GM21423 (cell line): ENCODE results near the gene NPFFR2.
"Not testable (repeated sequence)": the region's sequence is repeated elsewhere in the genome, so short reads cannot be mapped to it uniquely, and the experiment has no call there.

ENCODE experiments used
- ATAC-seq: cut with Tn5 transposase; IDR thresholded peaks from one replicate; pipeline ENCODE4 v1.9.1; 2021; ENCODE audit warnings: mild to moderate bottlenecking, moderate library complexity; ENCODE audit not compliant: unreplicated experiment

The NPFFR2 gene

GRCh38 chr4:72031868-72032608, at the start of gene NPFFR2:
NPFFR2 (plus strand) TSS chr4:72032000; CDS start chr4:72128592, 96,592 bp downstream.
- no peak for ATAC-seq

GRCh38 chr4:71992571-71993312, 39.1 kb upstream of the NPFFR2 start:
- ATAC-seq, result no peak

DNA sequence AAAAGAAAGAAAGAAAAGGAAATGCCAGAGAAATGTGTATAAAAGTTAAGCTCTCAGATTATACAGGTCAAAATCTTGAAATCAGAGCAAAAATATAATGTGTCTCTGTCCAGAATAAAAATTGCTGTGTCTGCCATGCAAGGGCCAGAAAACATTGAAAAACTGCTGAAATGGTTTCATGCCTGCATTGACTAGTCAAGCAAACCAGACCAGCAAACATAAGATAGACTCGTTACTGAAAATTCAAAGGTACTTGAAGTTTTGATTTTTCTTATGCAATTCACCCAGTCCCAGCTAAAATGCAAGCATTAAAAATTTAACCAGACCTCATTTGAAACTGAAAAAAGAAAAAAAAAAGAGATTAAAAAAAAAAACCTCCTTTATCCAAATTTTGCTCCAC, 37.2 kb upstream of the NPFFR2 start:
- ATAC-seq, result no peak

DNA sequence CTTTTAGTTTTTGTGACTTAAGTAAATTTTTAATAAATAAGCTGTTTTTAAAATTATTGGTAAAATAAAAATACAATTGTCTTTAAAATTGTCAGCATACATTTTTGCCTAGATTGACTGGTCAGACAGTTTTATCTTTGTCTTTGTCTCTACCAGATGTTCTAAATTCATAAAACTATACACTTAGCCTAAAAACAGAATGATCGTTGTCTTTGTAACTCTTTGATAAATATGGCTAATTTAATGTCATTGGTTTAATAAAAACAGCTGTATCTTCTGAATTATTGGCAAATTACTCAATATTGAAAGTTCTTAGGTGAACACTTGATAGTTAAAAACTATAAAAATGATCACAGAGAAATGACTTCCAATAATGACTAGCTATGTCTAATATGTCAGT, 36.5 kb upstream of the NPFFR2 start:
- no peak for ATAC-seq

DNA sequence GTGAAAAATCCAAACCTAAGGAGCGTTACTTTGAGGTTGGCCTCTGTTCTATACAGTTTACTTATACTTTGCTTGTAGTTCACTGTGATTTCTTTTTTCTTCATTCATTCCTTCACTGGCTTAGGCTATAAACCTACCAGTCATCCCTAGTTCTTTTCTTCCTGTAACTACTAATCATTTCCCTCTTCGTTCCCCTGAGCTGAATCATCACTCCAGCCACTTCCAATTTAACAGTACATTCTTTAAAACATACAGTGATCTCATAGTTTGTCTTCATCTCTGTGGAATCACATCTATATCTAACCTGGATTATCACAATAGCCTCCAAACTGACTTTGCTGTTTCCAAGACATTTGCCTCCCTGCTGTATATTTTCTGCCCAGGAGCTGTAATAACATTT, 25.2 kb upstream of the NPFFR2 start:
- ATAC-seq, result no peak

- no peak for ATAC-seq
Observed at GRCh38 chr4:72011906-72012305, 19.9 kb upstream of the NPFFR2 start.

GRCh38 chr4:72016011-72016410, 15.8 kb upstream of the NPFFR2 start:
- no peak for ATAC-seq

DNA sequence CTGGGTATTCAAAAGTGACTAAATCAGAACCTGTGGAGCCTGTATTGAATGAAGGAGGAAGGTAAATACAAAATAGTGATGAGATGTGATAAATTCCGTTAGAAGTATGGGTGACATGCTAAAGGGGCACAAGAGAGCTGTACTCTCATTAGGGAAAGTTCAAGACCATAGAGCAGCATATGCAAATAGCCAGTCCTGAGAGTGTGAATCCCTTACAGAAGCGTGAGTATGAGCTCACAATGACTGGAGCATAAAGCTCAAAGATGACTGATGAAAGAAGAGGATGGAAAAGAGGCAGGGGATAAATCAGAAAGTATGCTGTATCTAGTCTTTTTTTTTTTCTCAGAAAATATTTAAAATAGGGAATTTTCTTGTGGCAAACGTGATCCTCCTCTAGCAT, 12.1 kb upstream of the NPFFR2 start:
- no peak for ATAC-seq

DNA sequence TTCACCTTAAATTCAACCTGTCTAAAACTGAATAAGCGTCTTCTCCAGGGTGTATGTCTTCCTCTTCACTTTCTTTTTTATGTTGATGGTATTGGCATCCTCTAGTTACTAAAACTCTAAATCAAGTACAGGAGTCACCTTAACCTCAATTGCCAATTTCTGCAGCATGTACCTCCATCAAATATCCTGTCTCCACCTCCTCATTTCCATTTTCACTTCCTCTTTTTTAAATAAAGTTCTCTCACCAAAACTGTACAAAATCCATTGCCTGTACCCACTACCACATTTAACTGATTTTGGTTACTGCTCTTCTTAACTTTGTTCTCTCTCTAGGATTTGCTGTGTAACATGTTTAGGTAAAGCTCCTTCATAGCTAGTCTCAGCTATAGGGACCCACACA, 9.2 kb upstream of the NPFFR2 start:
- ATAC-seq, result no peak

DNA sequence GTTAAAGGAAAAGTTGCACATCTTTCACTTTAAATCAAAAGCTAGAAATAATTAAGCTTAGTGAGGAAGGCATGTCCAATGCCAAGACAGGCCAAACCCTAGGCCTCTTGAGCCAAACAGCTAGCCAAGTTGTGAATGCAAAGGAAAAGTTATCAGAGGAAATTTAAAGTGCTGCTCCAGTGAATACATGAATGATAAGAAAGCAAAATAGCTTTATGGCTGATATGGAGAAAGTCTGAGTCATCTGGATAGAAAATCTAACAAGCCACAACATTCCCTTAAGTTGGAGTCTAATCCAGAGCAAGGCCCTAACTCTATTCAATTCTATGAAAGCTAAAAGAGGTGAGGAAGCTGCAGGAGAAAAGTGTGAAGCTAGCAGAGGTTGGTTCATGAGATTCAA, 23.8 kb downstream of the NPFFR2 start:
- no peak for ATAC-seq

GRCh38 chr4:72063726-72064125, 31.9 kb downstream of the NPFFR2 start:
- ATAC-seq, result no peak

DNA sequence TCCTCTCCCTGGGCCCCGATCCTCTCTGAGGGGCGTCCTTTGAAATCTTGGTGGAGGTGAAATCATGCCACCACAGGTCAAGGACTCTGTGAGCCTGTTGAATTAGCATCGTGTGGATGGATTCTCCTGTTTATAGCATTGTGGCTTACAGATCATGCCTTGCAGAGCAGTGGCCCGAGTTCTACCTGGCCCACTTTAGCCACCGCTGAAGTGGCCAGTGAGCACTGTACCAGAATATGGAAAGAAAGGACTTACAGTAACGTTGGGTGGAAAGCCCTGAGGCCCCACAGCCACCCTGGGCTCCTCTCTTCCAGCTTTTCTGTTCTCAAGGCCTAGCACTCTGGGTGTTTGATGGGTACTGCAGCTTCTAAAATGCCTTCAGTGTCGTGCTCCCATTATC, 35.3 kb downstream of the NPFFR2 start:
- no peak for ATAC-seq

- ATAC-seq, result no peak
Observed at GRCh38 chr4:72073816-72074215, 42.0 kb downstream of the NPFFR2 start.

- ATAC-seq, result no peak
Observed at GRCh38 chr4:72076562-72076961, 44.8 kb downstream of the NPFFR2 start.

DNA sequence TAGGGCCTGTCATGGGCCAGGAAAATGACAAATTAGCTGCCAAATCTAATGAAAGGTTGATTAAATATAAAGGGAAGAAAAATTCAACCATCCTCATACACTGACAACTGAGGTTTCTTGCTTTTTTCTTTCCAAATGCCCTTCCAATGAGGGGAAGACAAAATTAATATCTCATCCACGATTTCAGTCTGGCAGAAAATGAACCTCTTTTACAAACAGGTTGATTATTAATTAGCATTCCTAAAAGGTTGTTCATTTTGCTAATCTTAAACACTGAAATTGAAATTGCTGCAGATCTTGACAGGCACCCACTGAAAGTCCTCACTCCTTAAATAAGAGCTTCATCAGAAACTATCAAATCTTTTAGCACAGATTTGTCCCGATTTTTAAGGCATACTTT, 45.5 kb downstream of the NPFFR2 start:
- no peak for ATAC-seq

- ATAC-seq, result peak; percentile 77
Observed at GRCh38 chr4:72084587-72085011, 52.8 kb downstream of the NPFFR2 start.

DNA sequence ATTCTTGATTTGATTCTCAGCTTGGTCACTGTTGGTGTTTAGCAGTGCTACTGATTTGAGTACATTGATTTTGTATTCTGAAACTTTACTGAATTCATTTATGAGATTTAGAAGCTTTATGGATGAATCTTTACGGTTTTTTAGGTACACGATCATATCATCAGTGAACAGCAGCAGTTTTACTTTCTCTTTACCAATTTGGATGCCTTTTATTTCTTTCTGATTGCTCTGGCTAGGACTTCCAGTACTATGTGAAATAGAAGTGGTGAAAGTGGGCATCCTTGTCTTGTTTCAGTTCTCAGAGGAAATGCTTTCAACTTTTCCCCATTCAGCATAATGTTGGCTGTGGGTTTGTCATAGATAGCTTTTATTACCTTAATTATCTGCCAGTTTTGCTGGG, 58.8 kb downstream of the NPFFR2 start:
- not testable (repeated sequence) for ATAC-seq

- ATAC-seq, result no peak
Observed at GRCh38 chr4:72094059-72094797, 62.4 kb downstream of the NPFFR2 start.

- no peak for ATAC-seq
Observed at GRCh38 chr4:72107456-72107855, 75.7 kb downstream of the NPFFR2 start.

DNA sequence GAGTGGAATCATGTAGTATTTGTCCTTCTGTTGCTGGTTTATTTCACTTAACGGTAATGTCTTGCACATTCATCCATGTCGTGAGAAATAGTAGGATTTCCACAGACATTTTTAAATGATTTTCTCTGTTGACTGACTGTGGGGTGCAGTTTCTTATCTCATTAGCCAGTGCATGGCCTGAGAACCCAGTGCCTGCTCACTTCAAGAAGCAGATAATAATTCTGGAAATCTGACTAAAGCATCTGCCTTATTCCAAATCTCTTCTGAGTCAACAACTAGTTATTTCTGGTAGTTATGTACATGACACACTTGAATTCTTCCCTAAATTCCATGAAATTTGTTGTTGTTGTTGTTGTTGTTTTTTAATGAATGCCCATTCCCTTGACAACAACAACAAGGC, 77.6 kb downstream of the NPFFR2 start:
- no peak for ATAC-seq

GRCh38 chr4:72109959-72110497, 78.2 kb downstream of the NPFFR2 start:
- ATAC-seq, result no peak
